GM20000 (cell line): ENCODE measurements around the gene BMERB1.
"Not testable (repeated sequence)": the region's sequence is repeated elsewhere in the genome, so short reads cannot be mapped to it uniquely, and the experiment has no call there.

Experiments used
- DNase-seq: peaks from one replicate; pipeline ENCODE4 v3.0.0; 2012; ENCODE audit warnings: low spot score
- CTCF ChIP-seq: IDR thresholded peaks from 2 replicates; pipeline ENCODE4 v1.5.1; 2012; ENCODE audit warnings: mild to moderate bottlenecking, control low read depth; ENCODE audit errors: extremely low read depth, missing control alignments

Gene BMERB1

GRCh38 chr16:15422222-15422621 is 12.2 kb upstream of the BMERB1 start:
- no peak for DNase-seq

GRCh38 chr16:15425861-15426260 is 8.5 kb upstream of the BMERB1 start:
- no peak for TF ChIP-seq CTCF
- DNase-seq, result no peak

More at GRCh38 chr16:15422222-15422621, 12.2 kb upstream of the BMERB1 start:
- no peak for TF ChIP-seq CTCF

- no peak for TF ChIP-seq CTCF
- no peak for DNase-seq
These were observed 7.6 kb upstream of the BMERB1 start for GRCh38 chr16:15426796-15427195.

GRCh38 chr16:15427648-15428239 is 6.6 kb upstream of the BMERB1 start:
- TF ChIP-seq CTCF, result peak; percentile 40
- peak; percentile 58 for DNase-seq

- DNase-seq, result not testable (repeated sequence)
These were observed 3.5 kb upstream of the BMERB1 start for GRCh38 chr16:15430884-15431283.

- TF ChIP-seq CTCF, result no peak
- DNase-seq, result no peak
These were observed 336 bp upstream of the BMERB1 start for GRCh38 chr16:15434079-15434424.

GRCh38 chr16:15435216-15435864 is 952 bp downstream of the BMERB1 start:
- no peak for DNase-seq

More at GRCh38 chr16:15435216-15435864, 952 bp downstream of the BMERB1 start:
- TF ChIP-seq CTCF, result no peak
